ENCODE results near the gene SLC29A3.
A peak's percentile ranks its signal among the peaks of the same experiment; 100 is the strongest.
"Not testable (repeated sequence)": the region's sequence is repeated elsewhere in the genome, so short reads cannot be mapped to it uniquely, and the experiment has no call there.

SLC29A3 gene

DNA sequence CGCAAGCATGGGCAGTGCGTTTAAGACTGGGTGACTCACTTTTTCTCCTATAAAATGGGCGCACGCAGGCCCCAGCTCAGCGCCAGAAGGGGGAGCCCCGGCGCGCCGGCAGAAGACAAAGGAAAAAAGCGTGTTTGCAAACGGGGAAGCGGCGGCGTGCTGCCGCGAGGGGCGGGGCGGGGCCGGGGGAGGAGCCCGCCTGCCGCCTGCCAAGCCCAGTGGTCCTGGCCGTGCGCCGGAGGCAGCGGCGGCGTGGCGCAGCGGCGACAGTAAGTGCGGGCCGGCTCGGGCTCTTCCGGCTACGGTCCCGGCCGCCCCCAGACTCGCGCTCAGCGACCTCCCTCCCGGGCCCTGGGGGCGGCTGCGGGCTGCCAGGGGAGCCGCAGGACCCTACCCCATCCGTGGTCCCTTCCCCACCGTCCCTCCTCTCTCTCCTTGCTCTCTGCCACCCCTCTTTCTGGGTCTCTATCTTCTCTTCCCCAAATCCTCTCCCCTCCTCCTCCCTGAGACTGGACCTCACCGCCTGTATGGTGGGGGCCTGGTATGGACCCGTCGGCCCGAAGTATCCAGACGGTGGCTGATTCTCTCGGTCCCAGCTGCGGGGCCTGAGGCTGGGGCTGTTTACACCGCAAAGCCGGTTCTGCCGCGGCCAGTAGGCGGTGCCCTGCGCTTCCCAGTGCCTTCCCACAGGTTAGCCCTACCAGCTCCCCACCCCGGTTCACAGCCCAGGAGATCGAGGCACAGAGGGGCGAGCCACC lies at the start of gene SLC29A3:
TSS of gene SLC29A3 (plus strand) at position 218 of the 758 bp plus-strand sequence. CDS start at position 269, 51 bp downstream.
- no peak for TF ChIP-seq JUND (IDR thresholded peaks at IDR 0.05; ENCODE audit: low read depth)
- peak; percentile 63 to 83 for DNase-seq (ENCODE audit: low read depth in 1 of 2, low spot score in 1 of 2)
- in situ Hi-C loops (cut with HindIII; ENCODE audit: low pct_unique_long_range_greater_than_20kb, low sequenced_read_pairs): no loop called here

DNA sequence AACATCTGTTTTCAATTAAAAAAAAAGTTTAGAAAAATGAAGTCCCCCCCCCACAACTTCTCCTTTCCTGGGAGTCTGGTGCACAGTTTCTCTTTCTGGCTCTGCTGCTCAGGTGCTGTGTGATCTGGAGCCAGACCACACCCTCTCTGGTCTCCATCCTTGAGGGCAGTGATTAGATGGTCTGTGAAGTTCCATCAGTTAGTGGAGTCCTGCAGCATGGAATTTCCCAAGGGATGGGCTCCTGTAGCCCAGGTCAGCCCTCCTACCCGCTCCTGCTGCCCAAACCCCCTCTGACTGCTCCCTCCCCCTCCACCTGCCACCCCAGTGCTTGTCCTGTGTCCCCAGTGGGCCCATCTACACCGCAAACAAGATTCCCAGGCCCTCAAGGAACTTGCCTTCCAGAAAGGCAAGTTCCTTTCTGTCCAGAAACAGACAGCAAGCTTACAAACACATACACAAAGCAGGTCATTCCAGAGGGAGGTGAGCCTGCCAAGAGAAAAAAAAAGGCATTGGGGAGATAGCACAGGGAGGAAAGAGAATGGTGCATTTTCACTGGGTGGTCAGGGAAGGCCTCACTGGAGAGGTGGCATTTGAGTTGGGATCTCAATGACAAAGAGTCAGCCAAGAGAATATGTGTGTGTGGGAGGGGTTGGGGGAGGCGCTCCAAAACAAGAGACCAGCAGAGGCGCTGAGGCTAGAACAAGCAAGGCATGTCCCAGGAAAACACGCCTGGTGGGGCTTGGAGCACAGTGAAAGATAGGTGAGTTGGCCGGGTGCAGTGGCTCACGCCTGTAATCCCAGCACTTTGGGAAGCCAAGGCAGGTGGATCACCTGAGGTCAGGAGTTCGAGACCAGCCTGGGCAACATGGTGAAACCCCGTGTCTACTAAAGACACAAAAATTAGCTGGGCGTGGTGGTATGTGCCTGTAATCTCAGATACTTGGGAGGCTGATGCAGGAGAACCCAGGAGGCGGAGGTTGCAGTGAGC lies 49.5 kb upstream of the SLC29A3 start:
- in situ Hi-C loops (cut with HindIII; ENCODE audit: low pct_unique_long_range_greater_than_20kb, low sequenced_read_pairs): no loop called here
- TF ChIP-seq JUND (IDR thresholded peaks at IDR 0.05; ENCODE audit: low read depth): no peak
- peak in 1 of 2 experiments; percentile 43 for DNase-seq (ENCODE audit: low read depth in 1 of 2, low spot score in 1 of 2)

DNA sequence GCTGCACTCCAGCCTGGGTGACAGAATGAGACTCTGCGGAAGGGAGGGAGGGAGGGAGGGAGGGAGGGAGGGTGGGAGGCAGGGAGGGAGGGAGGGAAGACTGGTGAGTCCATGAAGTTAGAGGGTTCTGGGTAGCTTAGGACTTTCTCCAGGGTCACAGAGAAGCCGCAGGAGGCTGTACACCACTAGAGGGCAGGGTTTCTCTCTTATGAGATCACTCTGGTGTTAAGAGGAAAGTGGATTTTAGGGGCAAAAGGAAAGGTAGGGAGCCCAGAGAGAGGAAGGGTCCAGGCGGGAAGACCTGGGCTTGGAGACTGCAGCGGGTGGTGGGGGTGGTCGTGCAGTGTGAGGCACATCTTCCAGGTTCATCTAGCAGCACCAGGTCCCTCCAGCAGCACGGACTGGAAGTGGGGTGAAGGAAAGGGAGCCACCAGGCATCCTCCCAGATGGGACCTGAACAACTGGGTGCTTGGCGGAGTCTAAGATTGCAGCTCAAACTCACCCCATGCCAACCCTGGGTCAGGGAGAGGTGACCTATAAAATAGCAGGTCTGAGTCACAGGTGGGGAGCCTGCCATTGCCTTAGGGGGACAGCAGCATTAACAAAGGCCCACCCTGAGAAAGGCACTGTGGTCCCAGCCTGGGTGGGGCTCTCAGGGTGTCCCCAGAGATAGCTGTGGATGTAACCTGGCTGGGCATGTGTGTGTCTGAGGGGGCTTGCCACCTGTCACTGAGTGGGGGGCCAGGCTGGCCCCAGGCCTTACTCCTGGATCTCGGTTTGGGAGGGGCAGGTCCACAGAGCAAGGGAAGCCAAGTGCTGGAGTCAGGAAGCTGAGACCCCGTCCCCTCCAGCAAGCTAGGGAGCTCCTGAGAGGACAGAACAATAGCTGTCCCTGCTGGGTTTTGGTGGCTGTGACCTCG lies 48.5 kb upstream of the SLC29A3 start:
- in situ Hi-C loops (cut with HindIII; ENCODE audit: low pct_unique_long_range_greater_than_20kb, low sequenced_read_pairs): no loop called here
- peak; percentile 58 to 70 for DNase-seq (ENCODE audit: low read depth in 1 of 2, low spot score in 1 of 2)
- no peak for TF ChIP-seq JUND (IDR thresholded peaks at IDR 0.05; ENCODE audit: low read depth)

DNA sequence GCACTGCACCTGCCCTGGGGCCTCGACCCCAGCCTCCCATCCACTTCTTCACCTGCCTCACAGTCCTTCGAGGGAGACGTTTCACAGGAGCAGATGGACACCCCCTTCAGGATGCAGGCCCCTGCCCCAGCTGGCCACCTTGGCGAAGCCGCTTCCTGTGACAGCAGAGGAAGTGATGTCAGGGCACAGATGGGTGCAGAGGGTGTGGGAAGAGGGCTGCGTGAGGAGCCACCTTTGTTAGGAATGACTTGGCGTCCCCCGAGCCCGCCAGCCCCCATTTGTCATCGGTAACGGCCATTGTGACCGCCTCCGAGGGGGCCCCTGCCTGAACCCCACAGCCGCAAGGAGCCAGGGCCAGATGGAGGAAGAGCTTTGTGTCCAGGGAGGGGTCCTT lies 47.4 kb upstream of the SLC29A3 start:
- in situ Hi-C loops (cut with HindIII; ENCODE audit: low pct_unique_long_range_greater_than_20kb, low sequenced_read_pairs): no loop called here
- no peak for TF ChIP-seq JUND (IDR thresholded peaks at IDR 0.05; ENCODE audit: low read depth)
- no peak for DNase-seq (ENCODE audit: low read depth in 1 of 2, low spot score in 1 of 2)

GRCh38 chr10:71272056-71272771 lies 46.8 kb upstream of the SLC29A3 start:
- in situ Hi-C loops (cut with HindIII; ENCODE audit: low pct_unique_long_range_greater_than_20kb, low sequenced_read_pairs): no loop called here
- no peak for DNase-seq (ENCODE audit: low read depth in 1 of 2, low spot score in 1 of 2)
- no peak for TF ChIP-seq JUND (IDR thresholded peaks at IDR 0.05; ENCODE audit: low read depth)

DNA sequence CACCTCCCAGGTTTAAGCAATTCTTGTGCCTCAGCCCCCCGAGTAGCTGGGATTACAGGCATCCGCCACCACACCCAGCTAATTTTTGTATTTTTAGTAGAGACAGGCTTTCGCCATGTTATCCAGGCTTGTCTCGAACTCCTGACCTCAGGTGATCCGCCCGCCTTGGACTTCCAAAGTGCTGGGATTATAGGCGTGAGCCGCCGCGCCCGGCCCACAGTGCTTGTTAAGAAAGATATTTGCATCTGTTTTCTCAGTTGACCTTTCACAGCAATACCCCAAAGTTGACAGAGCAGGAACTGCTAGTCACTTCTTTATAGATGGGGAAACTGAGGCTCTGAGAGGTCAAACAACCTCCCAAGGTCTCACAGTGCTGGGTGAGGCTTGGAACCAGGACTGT lies 46.1 kb upstream of the SLC29A3 start:
- DNase-seq (ENCODE audit: low read depth in 1 of 2, low spot score in 1 of 2); in situ Hi-C loops (cut with HindIII; ENCODE audit: low pct_unique_long_range_greater_than_20kb, low sequenced_read_pairs): not testable (repeated sequence)

- TF ChIP-seq JUND (IDR thresholded peaks at IDR 0.05; ENCODE audit: low read depth): no peak
- in situ Hi-C loops (cut with HindIII; ENCODE audit: low pct_unique_long_range_greater_than_20kb, low sequenced_read_pairs): no loop called here
- DNase-seq (ENCODE audit: low read depth in 1 of 2, low spot score in 1 of 2): no peak
These were observed 45.6 kb upstream of the SLC29A3 start for GRCh38 chr10:71273506-71273905.

DNA sequence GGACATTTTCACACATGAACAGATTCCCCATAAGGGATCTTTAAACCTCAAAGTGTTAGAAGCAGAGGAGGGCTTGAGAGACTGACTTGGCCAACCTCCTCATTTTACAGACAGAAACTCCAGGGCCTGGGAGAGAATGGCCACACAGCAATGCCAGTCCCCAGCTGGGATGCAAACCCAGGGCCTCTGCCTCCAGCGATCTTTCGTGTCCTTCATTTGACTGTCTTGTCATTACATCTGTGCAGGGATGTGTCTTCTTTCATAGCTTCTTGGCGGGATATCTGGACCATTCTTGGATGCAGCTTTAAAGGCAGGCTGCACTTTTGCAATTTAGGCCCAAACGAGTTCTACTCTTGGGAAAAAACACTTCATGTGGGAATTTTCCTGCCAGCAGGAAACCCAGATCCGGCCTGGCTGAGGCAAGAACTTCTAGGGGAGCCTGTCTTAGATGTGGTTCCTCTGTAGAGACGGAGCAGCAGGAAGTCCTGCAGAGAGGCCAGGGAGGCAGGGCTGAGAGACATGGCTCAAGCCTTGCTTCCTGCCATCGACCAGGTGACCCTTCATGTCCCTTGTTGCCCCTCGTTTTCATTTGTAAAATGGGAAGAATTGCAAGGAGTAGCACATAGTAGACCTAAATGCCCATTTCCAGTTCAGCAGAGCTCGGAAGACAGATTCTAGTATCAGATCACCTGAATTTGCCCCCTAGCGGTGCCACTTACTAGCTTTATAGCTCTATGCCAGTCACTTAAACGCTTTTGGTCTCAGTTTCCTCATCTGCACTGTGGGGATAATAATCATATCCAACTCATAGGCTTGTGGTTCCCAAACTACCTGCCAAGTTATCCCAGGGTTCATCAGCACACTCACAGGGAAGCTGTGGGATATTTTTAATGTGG lies 43.9 kb upstream of the SLC29A3 start:
- no peak for TF ChIP-seq JUND (IDR thresholded peaks at IDR 0.05; ENCODE audit: low read depth)
- in situ Hi-C loops (cut with HindIII; ENCODE audit: low pct_unique_long_range_greater_than_20kb, low sequenced_read_pairs): no loop called here
- DNase-seq (ENCODE audit: low read depth in 1 of 2, low spot score in 1 of 2): no peak

- in situ Hi-C loops (cut with HindIII; ENCODE audit: low pct_unique_long_range_greater_than_20kb, low sequenced_read_pairs): no loop called here
- no peak for TF ChIP-seq JUND (IDR thresholded peaks at IDR 0.05; ENCODE audit: low read depth)
- no peak for DNase-seq (ENCODE audit: low read depth in 1 of 2, low spot score in 1 of 2)
These were observed 42.2 kb upstream of the SLC29A3 start for GRCh38 chr10:71276873-71277272.

GRCh38 chr10:71277914-71278665 lies 41.0 kb upstream of the SLC29A3 start:
- TF ChIP-seq JUND (IDR thresholded peaks at IDR 0.05; ENCODE audit: low read depth): no peak
- DNase-seq (ENCODE audit: low read depth in 1 of 2, low spot score in 1 of 2): no peak
- in situ Hi-C loops (cut with HindIII; ENCODE audit: low pct_unique_long_range_greater_than_20kb, low sequenced_read_pairs): no loop called here

Data from T47D (cell line).